T-helper 17 cell (primary cell): ENCODE measurements around the gene MUC5B. TPM values are rescaled to one million over a fixed set of nuclear protein-coding genes. Genes with fewer than 3 reads are reported as not detected.

Experiments
- ATAC-seq: fragments of 150-1000 bp; cut with Tn5 transposase; 2 replicates; pipeline ENCODE4 v1.10.0; 2021; ENCODE audit warnings: mild to moderate bottlenecking, moderate library complexity
- DNase-seq, 3 donors: peaks; one replicate each; pipeline versions ENCODE4 v3.0.0 to v3.0.0-alpha.2; 2020 to 2021
- H3K9me3 ChIP-seq: one replicate; pipeline ENCODE4 v1.7.0; 2013; ENCODE audit warnings: low read length, mild to moderate bottlenecking; ENCODE audit not compliant: control insufficient read depth, poor library complexity, severe bottlenecking
- H3K27ac Mint-ChIP-seq: one replicate; pipeline ENCODE4 v1.8.0; 2022; ENCODE audit warnings: mild to moderate bottlenecking, moderate library complexity, mixed read lengths
- H3K27me3 Mint-ChIP-seq: one replicate; pipeline ENCODE4 v1.8.0; 2022; ENCODE audit warnings: mixed read lengths
- H3K36me3 Mint-ChIP-seq: one replicate; pipeline ENCODE4 v1.8.0; 2022; ENCODE audit warnings: low read depth, mixed read lengths
- H3K4me1 Mint-ChIP-seq: one replicate; pipeline ENCODE4 v1.8.0; 2022; ENCODE audit warnings: mild to moderate bottlenecking, mixed read lengths
- H3K4me3 Mint-ChIP-seq: one replicate; pipeline ENCODE4 v1.8.0; 2022; ENCODE audit warnings: mild to moderate bottlenecking, moderate library complexity, mixed read lengths
- total RNA-seq, 4 donors: library from RNA in 2 of 4; stranded (reverse) in 2 of 4; gene quantifications; one replicate each; pipeline ENCODE4 v1.2.3 and lab custom pipeline; 2022 to 2026

Gene MUC5B
- total RNA-seq, 2 donors from 2014 or later, result not detected

DNA sequence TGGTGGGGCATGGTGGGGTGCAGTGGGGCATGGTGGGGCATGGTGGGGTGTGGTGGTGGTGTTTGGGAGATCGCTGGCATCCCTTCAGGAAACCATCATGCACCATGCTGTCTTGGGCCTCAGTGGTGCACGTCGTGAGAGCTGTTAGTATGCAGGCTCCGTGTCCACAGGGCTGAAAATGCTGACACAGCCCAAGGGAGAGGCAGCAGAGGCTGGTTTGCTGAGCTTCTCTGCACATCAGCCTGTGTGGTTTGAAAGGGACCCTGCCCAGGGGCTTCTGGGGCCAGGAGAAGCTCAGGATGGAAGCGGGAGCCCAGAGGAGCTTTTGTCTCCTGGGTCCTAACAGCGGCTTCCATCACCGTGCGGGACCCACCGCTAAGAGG lies 30.2 kb downstream of the MUC5B start:
- DNase-seq (no peak), ATAC-seq (no peak)
- no peaks in the 10 kb centered on the region for H3K27me3 Mint-ChIP-seq
- no peaks in the 10 kb centered on the region for H3K9me3 ChIP-seq
- no peak overlapping the region for H3K4me3 Mint-ChIP-seq
- no peaks in the 10 kb centered on the region for H3K4me1 Mint-ChIP-seq
- no peaks in the 10 kb centered on the region for H3K36me3 Mint-ChIP-seq
- no peak overlapping the region for H3K27ac Mint-ChIP-seq

DNA sequence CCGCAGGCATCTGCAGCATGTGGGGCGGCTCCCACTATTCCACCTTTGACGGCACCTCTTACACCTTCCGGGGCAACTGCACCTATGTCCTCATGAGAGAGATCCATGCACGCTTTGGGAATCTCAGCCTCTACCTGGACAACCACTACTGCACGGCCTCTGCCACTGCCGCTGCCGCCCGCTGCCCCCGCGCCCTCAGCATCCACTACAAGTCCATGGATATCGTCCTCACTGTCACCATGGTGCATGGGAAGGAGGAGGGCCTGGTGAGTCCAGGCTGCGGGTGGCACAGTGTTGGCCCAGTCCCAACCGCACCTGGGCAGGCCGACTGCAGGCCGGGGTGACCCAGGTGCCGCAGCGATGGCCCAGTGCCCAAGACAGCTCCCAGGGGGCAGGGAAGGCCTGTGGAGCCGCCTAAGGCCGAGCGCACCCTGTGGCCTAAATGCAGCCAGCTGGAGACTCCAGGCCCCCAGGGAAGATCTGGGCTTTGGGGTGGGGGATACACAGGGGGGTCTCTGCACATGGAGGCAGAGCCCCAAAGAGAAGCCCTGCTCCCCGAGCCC lies 31.3 kb downstream of the MUC5B start:
- Mint-ChIP-seq H3K36me3 (no peaks in the 10 kb centered on the region), H3K27me3 (no peaks in the 10 kb centered on the region), H3K27ac (no peak overlapping the region), H3K4me1 (no peaks in the 10 kb centered on the region), H3K4me3 (no peak overlapping the region)
- DNase-seq (no peak), ATAC-seq (no peak)
- no peaks in the 10 kb centered on the region for H3K9me3 ChIP-seq

DNA sequence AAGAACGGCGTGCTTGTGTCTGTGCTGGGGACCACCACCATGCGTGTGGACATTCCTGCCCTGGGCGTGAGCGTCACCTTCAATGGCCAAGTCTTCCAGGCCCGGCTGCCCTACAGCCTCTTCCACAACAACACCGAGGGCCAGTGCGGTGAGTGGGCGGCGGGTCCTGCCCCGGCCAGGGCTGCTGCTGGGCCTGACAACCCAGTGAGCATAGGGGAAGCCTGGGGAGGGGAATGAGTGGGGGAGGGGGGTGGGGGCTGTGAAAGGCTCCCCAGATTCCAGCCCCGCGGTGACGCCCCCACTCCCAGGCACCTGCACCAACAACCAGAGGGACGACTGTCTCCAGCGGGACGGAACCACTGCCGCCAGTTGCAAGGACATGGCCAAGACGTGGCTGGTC lies 31.9 kb downstream of the MUC5B start:
- Mint-ChIP-seq H3K4me3 (no peak overlapping the region), H3K4me1 (no peaks in the 10 kb centered on the region), H3K27me3 (no peaks in the 10 kb centered on the region), H3K27ac (no peak overlapping the region), H3K36me3 (no peaks in the 10 kb centered on the region)
- no peak for DNase-seq
- no peaks in the 10 kb centered on the region for H3K9me3 ChIP-seq
- ATAC-seq, result no peak

DNA sequence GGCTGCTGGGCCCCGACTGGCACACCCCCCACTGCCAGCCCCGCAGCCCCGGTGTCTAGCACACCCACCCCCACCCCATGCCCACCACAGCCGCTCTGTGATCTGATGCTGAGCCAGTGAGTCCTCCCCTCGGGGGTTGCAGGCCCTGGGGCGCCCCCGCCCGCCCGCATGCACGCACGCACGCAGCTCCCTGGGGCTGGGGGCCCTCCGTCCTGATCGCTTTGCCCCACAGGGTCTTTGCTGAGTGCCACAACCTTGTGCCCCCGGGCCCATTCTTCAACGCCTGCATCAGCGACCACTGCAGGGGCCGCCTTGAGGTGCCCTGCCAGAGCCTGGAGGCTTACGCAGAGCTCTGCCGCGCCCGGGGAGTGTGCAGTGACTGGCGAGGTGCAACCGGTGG lies 32.3 kb downstream of the MUC5B start:
- H3K4me1 Mint-ChIP-seq, result no peaks in the 10 kb centered on the region
- DNase-seq (no peak), ATAC-seq (no peak)
- no peaks in the 10 kb centered on the region for H3K9me3 ChIP-seq
- H3K36me3 Mint-ChIP-seq, result no peaks in the 10 kb centered on the region
- H3K4me3 Mint-ChIP-seq, result no peak overlapping the region
- H3K27ac Mint-ChIP-seq, result no peak overlapping the region
- H3K27me3 Mint-ChIP-seq, result no peaks in the 10 kb centered on the region

DNA sequence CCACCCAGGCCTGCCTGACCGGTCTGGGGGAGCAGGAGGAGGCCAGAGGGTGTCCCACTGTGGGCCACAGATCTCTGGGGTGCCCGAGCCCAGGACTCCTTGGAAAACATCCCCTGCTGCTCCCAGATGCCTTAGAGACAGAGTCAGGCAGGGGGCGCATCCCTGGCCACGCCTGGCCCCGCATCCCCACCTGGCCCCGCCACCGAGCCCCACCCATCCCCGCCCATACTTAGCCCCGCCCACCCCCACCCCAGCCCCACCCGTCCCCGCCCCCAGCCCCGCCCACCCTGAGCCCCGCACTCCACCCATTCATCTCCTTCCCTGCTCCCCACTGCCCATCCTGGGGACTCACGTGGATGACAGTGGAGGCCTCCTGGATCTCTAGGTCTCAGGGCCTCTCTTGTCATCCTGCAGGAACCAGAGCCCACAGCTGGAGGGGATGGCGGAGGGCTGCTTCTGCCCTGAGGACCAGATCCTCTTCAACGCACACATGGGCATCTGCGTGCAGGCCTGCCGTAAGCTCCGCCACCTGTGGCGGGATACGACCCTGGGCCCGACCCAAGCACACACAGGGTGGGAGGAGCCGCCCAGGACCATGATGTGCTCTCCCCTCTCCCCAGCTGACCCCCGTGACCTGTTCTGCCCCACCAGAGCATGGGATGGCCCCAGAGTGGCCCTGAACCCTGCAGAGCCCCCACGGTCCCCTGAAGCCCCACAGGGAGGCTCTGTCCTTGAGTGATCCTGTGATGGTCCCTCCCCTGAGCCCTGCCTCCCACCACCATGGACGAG lies 33.6 kb downstream of the MUC5B start:
- Mint-ChIP-seq H3K27ac (no peak overlapping the region), H3K4me3 (no peak overlapping the region), H3K27me3 (no peaks in the 10 kb centered on the region), H3K36me3 (no peaks in the 10 kb centered on the region), H3K4me1 (peaks cover 2% of the 10 kb centered on the region)
- DNase-seq (no peak), ATAC-seq (no peak)
- H3K9me3 ChIP-seq, result no peaks in the 10 kb centered on the region

DNA sequence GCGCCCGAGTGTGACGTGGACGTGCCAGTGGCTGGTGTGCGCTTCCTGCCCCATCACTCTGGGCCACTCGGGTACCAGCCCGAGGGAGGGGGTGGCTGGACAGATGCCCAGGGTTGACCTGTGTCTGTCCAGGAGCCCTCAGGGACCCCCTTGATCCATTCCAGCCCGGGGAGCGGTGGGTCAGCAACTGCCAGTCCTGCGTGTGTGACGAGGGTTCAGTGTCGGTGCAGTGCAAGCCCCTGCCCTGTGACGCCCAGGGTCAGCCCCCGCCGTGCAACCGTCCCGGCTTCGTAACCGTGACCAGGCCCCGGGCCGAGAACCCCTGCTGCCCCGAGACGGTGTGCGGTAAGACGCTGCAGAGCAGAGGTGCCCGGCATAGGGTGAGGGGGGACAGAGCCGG lies 34.5 kb downstream of the MUC5B start:
- DNase-seq, result no peak
- H3K36me3 Mint-ChIP-seq, result no peaks in the 10 kb centered on the region

DNA sequence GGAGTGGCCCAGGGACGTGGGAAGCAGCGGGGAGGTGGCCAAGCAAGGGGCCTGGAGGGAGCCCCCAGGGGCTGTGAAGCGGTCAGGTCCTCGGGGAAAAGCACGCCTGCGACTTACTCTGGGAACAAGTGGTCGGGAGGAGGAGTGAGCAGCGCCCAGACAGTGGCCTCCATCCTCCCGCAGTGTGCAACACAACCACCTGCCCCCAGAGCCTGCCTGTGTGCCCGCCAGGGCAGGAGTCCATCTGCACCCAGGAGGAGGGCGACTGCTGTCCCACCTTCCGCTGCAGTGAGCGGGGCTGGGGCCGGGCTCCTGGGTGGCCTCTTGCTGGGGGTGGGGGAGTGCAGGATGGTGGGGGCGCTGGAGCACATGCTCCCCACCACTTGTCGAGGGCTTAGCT lies 35.0 kb downstream of the MUC5B start:
- H3K9me3 ChIP-seq, result no peaks in the 10 kb centered on the region
- Mint-ChIP-seq H3K36me3 (no peaks in the 10 kb centered on the region), H3K27me3 (no peaks in the 10 kb centered on the region), H3K4me1 (peaks cover 9% of the 10 kb centered on the region), H3K4me3 (no peak overlapping the region), H3K27ac (no peak overlapping the region)
- DNase-seq (no peak), ATAC-seq (no peak)

More for the DNA sequence above, 34.5 kb downstream of the MUC5B start:
- no peak for ATAC-seq
- H3K9me3 ChIP-seq, result no peaks in the 10 kb centered on the region
- no peak overlapping the region for H3K4me3 Mint-ChIP-seq
- no peaks in the 10 kb centered on the region for H3K27me3 Mint-ChIP-seq
- peaks cover 6% of the 10 kb centered on the region for H3K4me1 Mint-ChIP-seq
- no peak overlapping the region for H3K27ac Mint-ChIP-seq

DNA sequence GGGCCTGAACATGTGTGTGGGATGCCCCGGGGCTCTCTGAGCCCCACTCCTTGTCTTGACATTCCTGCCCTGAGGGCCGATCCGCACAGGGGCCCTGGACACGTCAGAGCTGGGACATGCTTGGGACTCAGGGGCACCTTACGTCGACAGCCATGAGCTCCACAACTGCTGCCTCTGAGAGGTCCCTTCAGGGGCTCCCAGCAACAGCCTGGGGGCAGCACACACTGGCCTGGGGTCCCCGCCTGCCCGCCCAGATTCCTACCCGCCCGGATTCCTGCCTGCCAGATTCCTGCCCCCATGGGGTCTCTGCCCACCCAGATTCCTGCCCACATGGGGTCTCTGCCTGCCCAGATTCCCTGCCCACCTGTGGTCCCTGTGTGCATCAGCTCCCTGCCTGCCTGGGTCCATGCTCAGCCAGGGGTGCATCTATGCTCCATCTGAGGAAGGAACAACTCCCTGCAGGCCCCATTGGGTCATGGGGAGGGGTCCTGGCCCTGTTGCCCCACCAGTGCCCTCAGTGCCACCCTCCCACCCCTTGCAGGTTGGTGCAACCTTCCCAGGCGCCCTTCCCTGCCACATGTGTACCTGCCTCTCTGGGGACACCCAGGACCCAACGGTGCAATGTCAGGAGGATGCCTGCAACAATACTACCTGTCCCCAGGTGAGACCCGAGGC lies 35.7 kb downstream of the MUC5B start:
- Mint-ChIP-seq H3K36me3 (no peaks in the 10 kb centered on the region), H3K4me3 (no peak overlapping the region), H3K27ac (no peak overlapping the region), H3K27me3 (no peaks in the 10 kb centered on the region), H3K4me1 (peaks cover 10% of the 10 kb centered on the region)
- no peaks in the 10 kb centered on the region for H3K9me3 ChIP-seq
- ATAC-seq, result no peak
- DNase-seq, result no peak

DNA sequence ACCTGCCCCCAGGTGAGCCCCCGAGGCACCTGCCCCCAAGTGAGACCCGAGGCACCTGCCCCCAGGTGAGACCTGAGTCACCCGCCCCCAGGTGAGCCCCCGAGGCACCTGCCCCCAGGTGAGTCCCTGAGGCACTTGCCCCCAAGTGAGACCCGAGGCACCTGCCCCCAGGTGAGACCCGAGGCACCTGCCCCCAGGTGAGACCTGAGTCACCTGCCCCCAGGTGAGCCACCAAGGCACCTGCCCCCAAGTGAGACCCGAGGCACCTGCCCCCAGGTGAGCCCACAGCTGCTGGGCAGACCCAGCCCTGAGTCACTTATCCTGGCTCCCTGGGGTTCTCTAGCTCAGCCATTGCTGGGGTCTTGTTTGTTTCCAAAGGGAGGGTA lies 36.2 kb downstream of the MUC5B start:
- H3K9me3 ChIP-seq, result no peaks in the 10 kb centered on the region
- Mint-ChIP-seq H3K36me3 (no peaks in the 10 kb centered on the region), H3K27me3 (no peaks in the 10 kb centered on the region), H3K27ac (no peak overlapping the region), H3K4me1 (peaks cover 10% of the 10 kb centered on the region), H3K4me3 (no peak overlapping the region)
- DNase-seq (no peak), ATAC-seq (no peak)

DNA sequence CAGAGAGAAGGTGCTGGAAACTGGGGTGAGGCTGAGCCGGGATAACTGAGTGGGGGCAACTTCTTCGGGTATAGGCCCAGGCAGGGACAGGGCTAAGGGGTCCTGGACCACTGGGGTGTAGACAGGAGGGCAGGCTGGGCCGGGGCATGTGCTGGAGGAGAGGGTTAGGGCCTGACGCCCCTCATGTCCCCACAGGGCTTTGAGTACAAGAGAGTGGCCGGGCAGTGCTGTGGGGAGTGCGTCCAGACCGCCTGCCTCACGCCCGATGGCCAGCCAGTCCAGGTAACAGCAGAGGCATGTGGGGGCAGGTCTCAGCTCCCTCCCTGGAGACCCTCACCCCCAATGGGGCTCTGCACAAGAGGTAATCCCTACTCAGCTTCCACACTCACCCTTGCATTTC lies 36.7 kb downstream of the MUC5B start:
- Mint-ChIP-seq H3K4me3 (no peak overlapping the region), H3K27ac (no peak overlapping the region), H3K27me3 (no peaks in the 10 kb centered on the region), H3K36me3 (no peaks in the 10 kb centered on the region), H3K4me1 (peaks cover 10% of the 10 kb centered on the region)
- ATAC-seq (no peak), DNase-seq (no peak)
- no peaks in the 10 kb centered on the region for H3K9me3 ChIP-seq

DNA sequence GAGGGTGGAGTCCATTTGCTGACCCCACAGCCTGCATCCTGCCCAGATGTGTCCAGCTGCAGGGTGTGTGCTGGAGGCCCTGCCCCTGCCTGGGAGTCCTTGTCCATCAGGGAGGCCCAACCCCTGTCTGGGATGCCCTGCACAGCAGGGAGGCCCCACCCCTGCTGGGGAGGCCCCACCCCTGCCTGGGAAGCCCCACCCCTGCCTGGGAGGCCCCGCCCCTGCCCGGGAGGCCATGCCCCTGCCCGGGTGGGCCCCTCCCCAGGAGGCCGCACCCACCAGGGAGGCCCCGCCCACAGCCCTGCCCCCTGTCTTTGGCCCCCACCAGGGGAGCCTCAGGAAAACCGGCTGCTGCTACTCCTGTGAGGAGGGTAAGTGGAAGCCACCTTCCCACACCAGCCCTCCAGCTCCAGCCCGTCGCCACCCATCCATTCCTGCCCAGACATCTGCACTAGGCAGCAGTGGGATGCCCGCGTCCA lies 37.2 kb downstream of the MUC5B start:
- H3K9me3 ChIP-seq, result no peaks in the 10 kb centered on the region
- Mint-ChIP-seq H3K4me1 (peaks cover 10% of the 10 kb centered on the region), H3K27me3 (no peaks in the 10 kb centered on the region), H3K27ac (no peak overlapping the region), H3K4me3 (no peak overlapping the region), H3K36me3 (no peaks in the 10 kb centered on the region)
- peak; percentile 47 for ATAC-seq
- DNase-seq, result peak; percentile 27 to 41 (median 37)

DNA sequence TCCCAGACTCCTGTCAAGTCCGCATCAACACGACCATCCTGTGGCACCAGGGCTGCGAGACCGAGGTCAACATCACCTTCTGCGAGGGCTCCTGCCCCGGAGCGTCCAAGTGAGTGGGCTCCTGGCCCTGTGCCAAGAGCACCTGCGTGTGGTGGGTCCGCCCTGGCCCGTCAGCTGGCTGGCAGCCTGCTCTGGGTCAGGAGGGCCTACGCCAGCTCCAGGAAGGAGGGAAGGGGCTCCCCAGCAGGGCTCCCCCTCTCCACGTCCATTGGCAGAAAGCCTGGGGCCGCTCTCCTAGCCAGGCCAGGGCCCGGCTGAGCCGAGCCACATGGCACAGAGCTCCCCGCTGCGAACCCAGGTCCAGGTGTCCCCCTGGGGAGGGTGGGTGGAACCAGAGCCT lies 37.8 kb downstream of the MUC5B start:
- ATAC-seq (no peak), DNase-seq (no peak)
- H3K36me3 Mint-ChIP-seq, result no peaks in the 10 kb centered on the region
- no peak overlapping the region for H3K27ac Mint-ChIP-seq
- H3K9me3 ChIP-seq, result no peaks in the 10 kb centered on the region
- no peak overlapping the region for H3K4me3 Mint-ChIP-seq
- no peaks in the 10 kb centered on the region for H3K27me3 Mint-ChIP-seq
- H3K4me1 Mint-ChIP-seq, result peaks cover 10% of the 10 kb centered on the region

DNA sequence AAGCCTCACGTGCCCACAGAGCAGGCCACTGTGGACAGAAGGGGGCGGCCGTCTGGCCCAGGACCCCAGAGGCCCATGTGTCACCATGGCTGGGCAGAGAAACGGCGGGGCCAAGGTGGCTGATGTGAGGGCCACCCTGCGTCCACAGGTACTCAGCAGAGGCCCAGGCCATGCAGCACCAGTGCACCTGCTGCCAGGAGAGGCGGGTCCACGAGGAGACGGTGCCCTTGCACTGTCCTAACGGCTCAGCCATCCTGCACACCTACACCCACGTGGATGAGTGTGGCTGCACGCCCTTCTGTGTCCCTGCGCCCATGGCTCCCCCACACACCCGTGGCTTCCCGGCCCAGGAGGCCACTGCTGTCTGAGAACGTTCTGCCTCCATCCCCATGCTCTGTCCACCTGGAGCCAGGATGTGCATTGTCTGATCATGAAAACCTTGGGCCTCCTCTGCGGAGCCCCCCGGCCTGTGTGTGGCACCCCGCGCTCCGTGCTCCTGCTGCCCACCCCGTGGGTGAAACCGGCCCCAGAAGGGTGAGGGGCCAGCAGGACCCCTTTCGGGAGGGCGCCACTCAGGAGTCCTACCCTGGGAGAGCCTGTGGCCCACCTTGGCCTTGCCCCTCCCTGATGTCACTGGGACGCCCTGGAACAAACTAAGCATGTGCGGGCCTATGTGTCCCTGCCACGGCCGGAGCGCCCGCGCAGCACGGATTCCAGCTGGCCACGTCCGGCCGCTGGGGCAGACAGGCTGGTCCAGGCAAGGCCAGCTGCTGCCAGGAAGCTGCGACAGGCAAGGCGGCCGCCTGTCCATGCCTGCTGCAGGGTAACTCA lies 38.6 kb downstream of the MUC5B start:
- Mint-ChIP-seq H3K4me3 (peak overlapping the region; percentile 91), H3K4me1 (peaks cover 10% of the 10 kb centered on the region), H3K36me3 (no peaks in the 10 kb centered on the region), H3K27me3 (no peaks in the 10 kb centered on the region), H3K27ac (peak overlapping the region; percentile 59)
- ATAC-seq (no peak), DNase-seq (no peak)
- H3K9me3 ChIP-seq, result no peaks in the 10 kb centered on the region
